T1000 (cell line): ENCODE results near the gene ITPR2.
"Not testable (repeated sequence)": the region's sequence is repeated elsewhere in the genome, so short reads cannot be mapped to it uniquely, and the experiment has no call there.

Source experiments
- DNase-seq: peaks from one replicate; lab custom pipeline; 2025; ENCODE audit warnings: mixed read lengths; lab: John Stamatoyannopoulos, UW

ITPR2 gene

DNA sequence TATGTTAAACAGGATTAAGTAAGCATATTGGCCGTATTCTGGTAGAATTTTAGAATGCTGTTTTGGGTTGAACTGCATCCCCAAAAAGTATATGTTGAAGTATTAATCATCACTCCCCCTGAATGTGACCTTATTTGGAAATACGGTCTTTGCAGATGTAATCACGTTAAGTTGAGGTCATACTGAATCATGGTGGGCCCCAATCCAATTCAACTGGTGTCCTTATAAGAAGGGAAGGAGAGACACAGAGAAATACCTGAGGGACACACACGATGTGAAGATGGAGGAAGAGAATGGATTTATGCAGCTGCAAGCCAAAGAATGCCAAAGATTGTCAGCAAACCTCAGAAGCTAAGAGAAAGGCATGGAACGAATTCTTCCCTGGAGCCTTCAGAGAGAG, 268.6 kb downstream of the ITPR2 start:
- DNase-seq: no peak

GRCh38 chr12:26563552-26563951, 269.4 kb downstream of the ITPR2 start:
- no peak for DNase-seq

DNA sequence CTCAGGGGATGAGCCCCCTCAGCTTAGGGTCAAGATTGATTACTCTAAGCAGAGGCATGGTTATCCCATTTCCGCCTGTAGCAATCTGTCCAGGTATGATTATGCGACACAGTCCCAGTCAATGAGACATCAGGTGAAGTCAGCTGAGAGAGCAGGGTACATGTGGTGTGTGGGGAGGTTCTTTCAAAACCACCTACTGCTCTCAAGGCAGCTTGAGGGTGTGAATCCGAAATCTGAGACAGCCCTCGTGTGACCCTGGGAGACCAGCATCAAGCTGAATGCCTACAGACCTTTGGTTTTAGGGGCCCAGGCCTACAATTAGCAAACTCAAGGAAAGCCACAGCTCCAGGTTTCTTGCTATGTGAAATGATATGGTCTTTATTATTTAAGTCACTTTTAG, 275.7 kb downstream of the ITPR2 start:
- DNase-seq: no peak

DNA sequence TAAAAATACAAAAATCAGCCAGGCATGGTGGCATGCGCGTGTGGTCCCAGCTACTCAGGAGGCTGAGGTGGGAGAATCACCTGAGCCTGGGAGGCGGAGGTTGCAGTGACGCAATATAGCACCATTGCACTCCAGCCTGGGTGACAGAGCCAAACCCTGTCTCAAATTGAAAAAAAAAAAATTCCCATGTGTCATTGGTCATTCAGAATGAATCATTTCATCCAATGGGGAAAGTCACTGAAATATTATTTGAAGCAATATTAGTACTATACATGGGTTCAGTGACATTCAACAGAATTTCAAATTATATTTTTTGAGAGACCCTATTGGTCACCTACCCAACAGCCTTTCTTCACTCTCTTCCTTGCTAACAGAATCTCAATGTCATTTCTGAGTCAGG, 276.1 kb downstream of the ITPR2 start:
- DNase-seq: no peak

DNA sequence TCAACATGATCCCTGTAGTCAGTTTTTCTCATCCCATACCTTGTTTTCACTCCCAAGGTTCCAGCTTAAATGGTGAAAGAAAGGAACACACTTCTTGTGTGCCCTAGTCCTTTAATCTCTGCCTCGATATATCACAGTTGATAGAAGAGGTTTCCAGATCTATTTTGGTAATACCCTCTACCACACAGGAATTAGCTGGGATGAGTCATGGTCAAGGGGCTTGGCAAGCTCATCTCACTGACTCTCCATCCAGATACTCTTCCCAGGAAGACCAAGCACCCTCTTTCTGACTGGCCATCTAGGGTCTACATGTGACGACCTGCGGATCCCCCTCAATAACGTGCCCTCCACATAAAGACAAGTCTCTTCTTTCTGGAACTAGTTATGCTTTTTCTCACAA, 277.9 kb downstream of the ITPR2 start:
- no peak for DNase-seq

- no peak for DNase-seq
These were observed 278.7 kb downstream of the ITPR2 start for GRCh38 chr12:26554332-26554731.

DNA sequence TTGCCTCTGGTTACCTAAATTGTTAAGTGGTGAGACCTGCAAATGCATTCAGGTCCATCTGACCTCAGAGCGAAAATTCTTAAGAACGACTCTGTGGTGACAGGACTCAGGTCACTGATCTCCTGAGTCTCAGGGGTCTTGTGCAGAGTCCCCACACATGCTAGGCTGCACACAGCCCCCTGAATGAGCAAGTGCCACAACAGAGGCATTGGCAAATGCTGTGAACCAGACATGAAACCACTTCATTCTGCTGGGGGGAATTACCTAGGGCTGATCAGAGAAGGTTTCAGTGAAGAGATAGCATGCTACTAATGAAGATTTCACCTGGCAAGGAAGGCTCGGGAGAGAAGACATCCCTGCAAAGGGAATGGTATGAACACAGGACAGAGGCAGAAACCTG, 281.6 kb downstream of the ITPR2 start:
- DNase-seq: no peak

GRCh38 chr12:26548227-26548626, 284.8 kb downstream of the ITPR2 start:
- DNase-seq: no peak

DNA sequence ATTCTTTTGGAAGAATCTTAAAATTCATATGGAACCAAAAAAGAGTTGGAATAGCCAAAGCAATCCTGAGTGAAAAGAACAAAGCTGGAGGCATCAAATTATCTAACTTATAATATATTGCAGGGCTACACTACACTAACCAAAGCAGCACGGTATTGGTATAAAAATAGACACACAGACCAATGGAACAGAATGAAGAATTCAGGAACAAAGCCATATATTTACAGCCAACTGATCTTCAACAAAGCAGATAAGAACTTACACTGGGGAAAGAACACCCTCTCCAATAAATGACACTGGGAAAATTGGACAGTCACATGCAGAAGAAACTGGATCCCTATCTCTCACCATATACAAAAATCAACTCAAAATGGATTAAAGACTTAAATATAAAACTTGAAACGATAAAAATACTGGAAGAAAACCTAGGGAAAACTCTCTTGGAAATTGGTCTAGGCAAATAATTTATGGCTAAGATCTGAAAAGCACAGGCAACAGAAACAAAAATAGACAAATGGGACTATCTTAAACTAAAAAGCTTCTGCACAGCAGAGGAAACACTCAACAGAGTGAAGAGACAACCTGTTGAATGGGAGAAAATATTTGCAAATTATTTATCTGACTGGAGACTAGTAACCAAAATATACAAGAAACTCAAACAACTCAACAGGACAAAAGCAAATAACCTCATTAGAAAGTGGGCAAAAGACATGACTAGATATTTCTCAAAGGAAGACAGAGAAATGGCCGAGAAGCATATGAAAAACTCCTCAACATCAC, 286.3 kb downstream of the ITPR2 start:
- no peak for DNase-seq

- no peak for DNase-seq
These were observed 293.9 kb downstream of the ITPR2 start for GRCh38 chr12:26539131-26539530.

- no peak for DNase-seq
These were observed 295.3 kb downstream of the ITPR2 start for GRCh38 chr12:26537651-26538050.

- no peak for DNase-seq
These were observed 295.9 kb downstream of the ITPR2 start for GRCh38 chr12:26537126-26537525.

- no peak for DNase-seq
These were observed 297.2 kb downstream of the ITPR2 start for GRCh38 chr12:26535826-26536225.

- DNase-seq: no peak
These were observed 298.9 kb downstream of the ITPR2 start for GRCh38 chr12:26534071-26534470.

DNA sequence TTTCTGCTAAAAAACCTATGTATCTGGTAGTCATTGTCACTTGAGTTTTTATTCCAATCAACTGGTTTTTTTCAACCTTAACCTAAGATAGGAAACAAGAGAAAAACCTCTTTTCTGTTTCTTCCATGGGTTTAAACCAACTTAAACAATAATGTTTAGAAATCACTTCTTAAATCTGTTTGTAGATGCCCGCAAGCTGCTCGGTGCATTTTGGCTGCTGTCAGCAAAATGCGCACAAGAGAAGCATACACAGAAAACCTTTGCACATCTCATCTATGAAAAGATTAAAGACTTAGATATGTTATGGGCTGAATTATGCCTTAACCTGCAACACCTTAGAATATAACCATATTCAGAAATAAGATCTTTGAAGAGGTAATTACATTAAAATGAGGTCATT, 299.8 kb downstream of the ITPR2 start:
- DNase-seq: no peak

DNA sequence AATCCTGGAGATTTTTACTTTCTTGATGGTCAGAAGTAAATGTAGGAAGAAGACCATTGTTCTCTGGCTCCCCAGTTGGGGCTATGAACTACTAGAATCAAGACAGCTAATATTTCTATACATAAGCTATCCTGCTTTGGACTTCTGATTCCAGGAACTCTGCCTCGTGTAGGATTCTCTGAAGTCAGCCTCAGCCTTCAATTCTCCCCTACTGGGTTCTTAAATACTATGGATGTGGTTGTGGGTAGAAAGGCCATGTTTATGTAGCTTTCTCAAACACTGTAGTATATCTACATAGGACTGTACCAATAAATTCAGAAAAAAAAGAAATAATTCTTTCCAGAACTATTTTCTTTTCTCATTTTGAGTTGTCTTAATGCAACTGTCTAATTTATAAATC, 302.5 kb downstream of the ITPR2 start:
- DNase-seq: no peak

DNA sequence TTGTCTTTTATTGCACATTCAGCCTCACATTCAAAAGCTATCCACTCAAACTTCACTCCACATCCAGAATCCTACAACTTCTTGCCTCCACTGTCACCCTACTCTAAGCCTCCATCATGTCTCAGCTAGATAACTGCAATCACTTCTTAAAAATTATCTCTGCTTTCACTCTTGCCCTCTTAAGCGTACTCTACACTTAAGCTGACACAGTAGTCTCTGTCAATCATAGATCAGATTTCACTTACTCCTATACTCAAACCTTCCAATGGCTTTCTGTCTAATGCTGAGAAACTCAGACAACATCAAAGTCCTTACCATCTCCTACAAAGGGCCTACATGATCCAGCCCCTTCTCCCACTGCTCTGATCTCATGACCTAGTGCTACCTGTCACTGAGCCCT, 304.1 kb downstream of the ITPR2 start:
- DNase-seq: no peak

DNA sequence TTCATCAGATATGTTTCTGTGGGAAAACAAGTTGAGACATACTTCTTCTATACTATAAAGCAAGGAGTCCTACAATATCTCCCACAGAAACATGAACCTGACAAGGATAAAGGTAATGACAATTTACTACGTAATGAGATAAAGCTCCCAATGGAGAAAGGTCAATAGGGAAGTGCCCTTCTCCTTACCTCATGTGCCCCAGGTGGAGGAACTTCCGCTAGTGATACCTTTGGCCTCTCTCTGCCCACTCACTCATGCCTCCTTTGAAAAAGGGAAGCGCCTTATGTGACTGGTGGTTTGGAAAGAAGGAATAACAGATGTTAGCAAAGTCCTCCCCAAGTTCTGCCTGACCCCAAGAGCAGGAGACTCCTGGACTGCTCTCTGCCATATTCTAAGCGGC, 305.3 kb downstream of the ITPR2 start:
- no peak for DNase-seq

DNA sequence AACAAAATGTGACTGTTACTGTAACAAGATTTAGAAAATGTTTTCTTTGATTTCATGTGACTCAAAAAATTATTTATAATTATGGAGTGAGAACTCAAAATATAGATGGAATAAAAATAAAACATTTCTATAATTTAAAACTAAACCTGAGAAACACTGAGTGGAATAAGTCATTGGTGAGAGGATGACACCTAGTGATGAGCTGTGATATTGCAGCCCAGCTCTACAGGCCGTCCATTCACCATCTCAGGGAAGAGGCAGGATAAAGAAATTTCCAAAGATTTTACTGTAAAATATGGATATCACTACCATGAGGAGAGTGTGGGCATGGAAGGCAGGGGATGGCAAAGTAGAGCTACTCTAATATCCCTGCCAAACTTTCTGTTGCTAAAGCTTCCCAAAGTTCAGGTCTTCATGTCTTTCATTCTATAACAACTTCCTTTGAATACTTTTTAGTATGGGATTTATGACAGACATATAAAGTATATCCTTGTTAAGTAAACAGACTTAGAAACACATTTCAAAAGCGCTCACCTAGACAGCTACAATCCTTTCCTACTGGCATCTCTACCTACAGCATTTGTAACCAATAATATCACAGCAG, 308.0 kb downstream of the ITPR2 start:
- DNase-seq: peak; percentile 3

DNA sequence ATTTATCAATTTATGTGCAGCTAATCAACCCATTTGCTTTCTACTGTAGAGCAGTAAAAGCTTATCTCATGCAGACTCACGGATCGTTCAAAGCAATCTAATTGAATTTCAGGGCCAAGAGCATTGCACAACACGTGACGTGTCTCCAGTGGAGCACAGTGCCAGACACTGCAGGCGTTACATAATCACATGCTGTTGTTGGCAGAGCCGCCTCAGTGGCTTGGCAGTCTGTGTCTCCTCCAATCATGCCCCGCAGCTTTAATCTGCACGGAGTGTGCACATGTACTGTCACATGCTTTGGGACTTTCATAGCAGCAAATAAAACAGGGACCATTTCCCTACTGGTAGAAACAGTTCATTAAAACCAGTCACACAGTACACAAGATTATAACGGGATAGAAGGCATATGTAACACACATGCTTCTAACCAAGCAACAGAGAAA, 309.3 kb downstream of the ITPR2 start:
- DNase-seq: no peak

- no peak for DNase-seq
These were observed 312.1 kb downstream of the ITPR2 start for GRCh38 chr12:26520869-26521268.

- DNase-seq: no peak
These were observed 312.9 kb downstream of the ITPR2 start for GRCh38 chr12:26520109-26520508.

- no peak for DNase-seq
These were observed 313.5 kb downstream of the ITPR2 start for GRCh38 chr12:26519462-26519861.

DNA sequence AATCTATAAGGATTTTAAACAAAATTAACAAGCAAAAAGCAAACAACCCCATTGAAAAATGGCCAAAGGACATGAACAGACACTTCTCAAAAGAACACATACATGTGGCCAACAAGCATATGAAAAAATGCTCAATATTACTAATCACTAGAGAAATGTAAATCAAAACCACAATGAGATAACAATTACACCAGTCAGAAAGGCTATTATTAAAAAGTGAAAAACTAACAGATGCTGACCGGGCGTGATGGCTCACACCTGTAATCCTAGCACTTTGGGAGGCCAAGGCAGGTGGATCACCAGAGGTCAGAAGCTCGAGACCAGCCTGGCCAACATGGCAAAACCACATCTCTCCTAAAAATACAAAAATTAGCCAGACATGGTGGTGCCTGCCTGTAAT, 315.7 kb downstream of the ITPR2 start:
- not testable (repeated sequence) for DNase-seq
